ENCODE data around the gene ELF5.

The ELF5 gene

GRCh38 chr11:34531663-34532062 is 18.1 kb upstream of the ELF5 start:
- H3K9me3 ChIP-seq (ENCODE audit: insufficient read depth, low read length), result no peaks in the 10 kb centered on the region; the same call in 1 of the 2 replicates
- H3K4me3 ChIP-seq (ENCODE audit: insufficient read length, low read depth), result no peak overlapping the region
- TF ChIP-seq ZNF274 (IDR thresholded peaks at IDR 0.05; ENCODE audit: low read depth, low read length) (no peak), YY1 (IDR thresholded peaks at IDR 0.05; ENCODE audit: insufficient read depth, insufficient read length) (no peak)
- H3K36me3 ChIP-seq (ENCODE audit: insufficient read depth, insufficient read length, low read length), result no peaks in the 10 kb centered on the region
- H3K27me3 ChIP-seq (ENCODE audit: insufficient read depth, insufficient read length), result no peaks in the 10 kb centered on the region
- H3K4me1 ChIP-seq (ENCODE audit: insufficient read depth, insufficient read length), result no peaks in the 10 kb centered on the region
- H3K9ac ChIP-seq (ENCODE audit: insufficient read length, low read depth), result no peak overlapping the region
- no peak for DNase-seq (ENCODE audit: low read depth, low spot score)

GRCh38 chr11:34530545-34531234 is 17.1 kb upstream of the ELF5 start:
- Histone ChIP-seq H3K4me1 (ENCODE audit: insufficient read depth, insufficient read length) (no peaks in the 10 kb centered on the region), H3K4me3 (ENCODE audit: insufficient read length, low read depth) (no peak overlapping the region), H3K9me3 (ENCODE audit: insufficient read depth, low read length) (no peaks in the 10 kb centered on the region; the same call in 1 of the 2 replicates), H3K27me3 (ENCODE audit: insufficient read depth, insufficient read length) (no peaks in the 10 kb centered on the region), H3K36me3 (ENCODE audit: insufficient read depth, insufficient read length, low read length) (no peaks in the 10 kb centered on the region), H3K9ac (ENCODE audit: insufficient read length, low read depth) (no peak overlapping the region)
- no peak for DNase-seq (ENCODE audit: low read depth, low spot score)
- no peak for TF ChIP-seq ZNF274 (IDR thresholded peaks at IDR 0.05; ENCODE audit: low read depth, low read length)
- TF ChIP-seq SUZ12 (IDR thresholded peaks at IDR 0.05; ENCODE audit: extremely low read depth, insufficient read depth, insufficient read length), result no peak
- TF ChIP-seq YY1 (IDR thresholded peaks at IDR 0.05; ENCODE audit: insufficient read depth, insufficient read length), result no peak

- no peaks in the 10 kb centered on the region for H3K9me3 ChIP-seq (ENCODE audit: insufficient read depth, low read length)
- H3K4me1 ChIP-seq (ENCODE audit: insufficient read depth, insufficient read length), result no peaks in the 10 kb centered on the region
- no peaks in the 10 kb centered on the region for H3K36me3 ChIP-seq (ENCODE audit: insufficient read depth, insufficient read length, low read length)
- DNase-seq (ENCODE audit: low read depth, low spot score), result no peak
- no peak overlapping the region for H3K9ac ChIP-seq (ENCODE audit: insufficient read length, low read depth)
- TF ChIP-seq YY1 (IDR thresholded peaks at IDR 0.05; ENCODE audit: insufficient read depth, insufficient read length), result no peak
- TF ChIP-seq SUZ12 (IDR thresholded peaks at IDR 0.05; ENCODE audit: extremely low read depth, insufficient read depth, insufficient read length), result no peak
- TF ChIP-seq ZNF274 (IDR thresholded peaks at IDR 0.05; ENCODE audit: low read depth, low read length), result no peak
- no peak overlapping the region for H3K4me3 ChIP-seq (ENCODE audit: insufficient read length, low read depth)
- no peaks in the 10 kb centered on the region for H3K27me3 ChIP-seq (ENCODE audit: insufficient read depth, insufficient read length)
These were observed 16.0 kb upstream of the ELF5 start for GRCh38 chr11:34529643-34530042.

GRCh38 chr11:34528072-34528471 is 14.5 kb upstream of the ELF5 start:
- no peaks in the 10 kb centered on the region for H3K36me3 ChIP-seq (ENCODE audit: insufficient read depth, insufficient read length, low read length)
- H3K4me1 ChIP-seq (ENCODE audit: insufficient read depth, insufficient read length), result no peaks in the 10 kb centered on the region
- no peak for TF ChIP-seq SUZ12 (IDR thresholded peaks at IDR 0.05; ENCODE audit: extremely low read depth, insufficient read depth, insufficient read length)
- no peak for TF ChIP-seq YY1 (IDR thresholded peaks at IDR 0.05; ENCODE audit: insufficient read depth, insufficient read length)
- no peak for TF ChIP-seq ZNF274 (IDR thresholded peaks at IDR 0.05; ENCODE audit: low read depth, low read length)
- no peak overlapping the region for H3K4me3 ChIP-seq (ENCODE audit: insufficient read length, low read depth)
- no peaks in the 10 kb centered on the region for H3K27me3 ChIP-seq (ENCODE audit: insufficient read depth, insufficient read length)
- no peak overlapping the region for H3K9ac ChIP-seq (ENCODE audit: insufficient read length, low read depth)
- H3K9me3 ChIP-seq (ENCODE audit: insufficient read depth, low read length), result no peaks in the 10 kb centered on the region
- DNase-seq (ENCODE audit: low read depth, low spot score), result no peak

- no peak for TF ChIP-seq YY1 (IDR thresholded peaks at IDR 0.05; ENCODE audit: insufficient read depth, insufficient read length)
- no peaks in the 10 kb centered on the region for H3K9me3 ChIP-seq (ENCODE audit: insufficient read depth, low read length)
- H3K4me1 ChIP-seq (ENCODE audit: insufficient read depth, insufficient read length), result no peaks in the 10 kb centered on the region
- H3K4me3 ChIP-seq (ENCODE audit: insufficient read length, low read depth), result no peak overlapping the region
- no peak overlapping the region for H3K9ac ChIP-seq (ENCODE audit: insufficient read length, low read depth)
- no peak for DNase-seq (ENCODE audit: low read depth, low spot score)
- H3K36me3 ChIP-seq (ENCODE audit: insufficient read depth, insufficient read length, low read length), result no peaks in the 10 kb centered on the region
- H3K27me3 ChIP-seq (ENCODE audit: insufficient read depth, insufficient read length), result no peaks in the 10 kb centered on the region
These were observed 12.5 kb upstream of the ELF5 start for GRCh38 chr11:34525888-34526657.

GRCh38 chr11:34525098-34525497 is 11.5 kb upstream of the ELF5 start:
- no peak for DNase-seq (ENCODE audit: low read depth, low spot score)
- Histone ChIP-seq H3K4me3 (ENCODE audit: insufficient read length, low read depth) (no peak overlapping the region), H3K36me3 (ENCODE audit: insufficient read depth, insufficient read length, low read length) (no peaks in the 10 kb centered on the region), H3K27me3 (ENCODE audit: insufficient read depth, insufficient read length) (no peaks in the 10 kb centered on the region), H3K9me3 (ENCODE audit: insufficient read depth, low read length) (no peaks in the 10 kb centered on the region), H3K4me1 (ENCODE audit: insufficient read depth, insufficient read length) (no peaks in the 10 kb centered on the region), H3K9ac (ENCODE audit: insufficient read length, low read depth) (no peak overlapping the region)
- TF ChIP-seq ZNF274 (IDR thresholded peaks at IDR 0.05; ENCODE audit: low read depth, low read length) (no peak), SUZ12 (IDR thresholded peaks at IDR 0.05; ENCODE audit: extremely low read depth, insufficient read depth, insufficient read length) (no peak), YY1 (IDR thresholded peaks at IDR 0.05; ENCODE audit: insufficient read depth, insufficient read length) (no peak)

- no peaks in the 10 kb centered on the region for H3K4me1 ChIP-seq (ENCODE audit: insufficient read depth, insufficient read length)
- no peak for DNase-seq (ENCODE audit: low read depth, low spot score)
- H3K9me3 ChIP-seq (ENCODE audit: insufficient read depth, low read length), result no peaks in the 10 kb centered on the region
- H3K36me3 ChIP-seq (ENCODE audit: insufficient read depth, insufficient read length, low read length), result no peaks in the 10 kb centered on the region
- H3K4me3 ChIP-seq (ENCODE audit: insufficient read length, low read depth), result no peak overlapping the region
- no peak overlapping the region for H3K9ac ChIP-seq (ENCODE audit: insufficient read length, low read depth)
- no peaks in the 10 kb centered on the region for H3K27me3 ChIP-seq (ENCODE audit: insufficient read depth, insufficient read length)
- TF ChIP-seq SUZ12 (IDR thresholded peaks at IDR 0.05; ENCODE audit: extremely low read depth, insufficient read depth, insufficient read length), result no peak
- TF ChIP-seq YY1 (IDR thresholded peaks at IDR 0.05; ENCODE audit: insufficient read depth, insufficient read length), result no peak
- TF ChIP-seq ZNF274 (IDR thresholded peaks at IDR 0.05; ENCODE audit: low read depth, low read length), result no peak
These were observed 11.1 kb upstream of the ELF5 start for GRCh38 chr11:34524696-34525095.

Data from NT2/D1 (cell line).